GM13976 (cell line): ENCODE data around the gene RBM20.

Source experiments
- DNase-seq: peaks from one replicate; pipeline ENCODE4 v3.0.0; 2012; ENCODE audit warnings: low spot score
- in situ Hi-C: fragments of 300-500 bp; cut with MboI; formaldehyde crosslinking; loops from one replicate; pipeline ENCODE4 v1.12.0; 2022; ENCODE audit warnings: low sequenced_read_pairs, mixed read lengths, inconsistent platforms; ENCODE audit not compliant: unreplicated experiment
- TF ChIP-seq, protein P1 (sequence below): IDR thresholded peaks from 2 replicates; pipeline ENCODE4 v1.5.1; 2012; ENCODE audit warnings: borderline replicate concordance, mild to moderate bottlenecking; ENCODE audit not compliant: insufficient read depth; ENCODE audit errors: extremely low read depth, missing control alignments, control extremely low read depth

Gene RBM20

GRCh38 chr10:110648692-110649346, 4.7 kb downstream of the RBM20 start:
- TF ChIP-seq, protein P1, sequence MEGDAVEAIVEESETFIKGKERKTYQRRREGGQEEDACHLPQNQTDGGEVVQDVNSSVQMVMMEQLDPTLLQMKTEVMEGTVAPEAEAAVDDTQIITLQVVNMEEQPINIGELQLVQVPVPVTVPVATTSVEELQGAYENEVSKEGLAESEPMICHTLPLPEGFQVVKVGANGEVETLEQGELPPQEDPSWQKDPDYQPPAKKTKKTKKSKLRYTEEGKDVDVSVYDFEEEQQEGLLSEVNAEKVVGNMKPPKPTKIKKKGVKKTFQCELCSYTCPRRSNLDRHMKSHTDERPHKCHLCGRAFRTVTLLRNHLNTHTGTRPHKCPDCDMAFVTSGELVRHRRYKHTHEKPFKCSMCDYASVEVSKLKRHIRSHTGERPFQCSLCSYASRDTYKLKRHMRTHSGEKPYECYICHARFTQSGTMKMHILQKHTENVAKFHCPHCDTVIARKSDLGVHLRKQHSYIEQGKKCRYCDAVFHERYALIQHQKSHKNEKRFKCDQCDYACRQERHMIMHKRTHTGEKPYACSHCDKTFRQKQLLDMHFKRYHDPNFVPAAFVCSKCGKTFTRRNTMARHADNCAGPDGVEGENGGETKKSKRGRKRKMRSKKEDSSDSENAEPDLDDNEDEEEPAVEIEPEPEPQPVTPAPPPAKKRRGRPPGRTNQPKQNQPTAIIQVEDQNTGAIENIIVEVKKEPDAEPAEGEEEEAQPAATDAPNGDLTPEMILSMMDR, result no peak
- no peak for DNase-seq
- in situ Hi-C loops, result no loop called here

DNA sequence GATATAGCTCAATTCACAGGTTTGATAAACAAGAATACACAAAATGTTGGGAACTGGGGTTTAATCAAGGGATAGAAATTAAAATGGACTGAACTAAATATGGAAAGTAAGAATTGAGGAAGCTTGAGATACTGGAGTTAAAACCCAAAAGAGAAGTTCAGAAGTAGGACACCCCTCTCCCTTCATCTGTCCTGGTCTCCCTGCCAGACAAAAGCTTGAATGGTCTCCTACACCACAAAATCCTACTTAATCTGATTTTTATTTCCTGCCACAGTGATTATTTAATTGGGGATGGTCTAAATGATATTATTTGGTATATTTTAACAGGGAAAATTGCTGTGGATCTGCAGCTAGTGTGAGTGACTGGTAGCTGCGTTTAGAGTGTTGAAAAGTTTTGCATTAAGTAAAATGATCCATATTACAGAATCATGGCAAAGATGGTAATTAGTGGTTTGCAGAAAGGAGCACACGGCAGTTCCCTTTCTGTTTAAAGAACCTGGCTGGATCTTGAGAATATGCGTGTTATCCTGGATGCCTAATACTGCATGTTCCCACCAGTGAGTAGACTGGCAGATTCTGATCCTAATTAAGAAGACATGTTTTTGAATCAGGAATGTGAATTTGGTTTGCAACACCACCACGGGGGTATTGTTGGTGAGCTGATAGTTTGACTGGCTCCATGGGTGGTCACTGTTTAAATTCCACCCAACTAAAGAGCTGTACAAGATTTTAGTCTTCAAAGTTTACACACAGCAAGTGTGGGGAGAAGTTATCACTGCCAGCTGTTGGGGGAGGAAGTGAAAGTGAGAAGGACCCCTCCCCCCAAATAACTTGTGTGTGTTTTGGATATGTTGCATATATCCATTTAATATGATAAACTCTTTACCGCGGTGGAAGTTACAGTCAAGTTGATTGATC, 5.5 kb downstream of the RBM20 start:
- TF ChIP-seq, protein P1, result no peak
- DNase-seq, result no peak
- in situ Hi-C loops, result no loop called here

DNA sequence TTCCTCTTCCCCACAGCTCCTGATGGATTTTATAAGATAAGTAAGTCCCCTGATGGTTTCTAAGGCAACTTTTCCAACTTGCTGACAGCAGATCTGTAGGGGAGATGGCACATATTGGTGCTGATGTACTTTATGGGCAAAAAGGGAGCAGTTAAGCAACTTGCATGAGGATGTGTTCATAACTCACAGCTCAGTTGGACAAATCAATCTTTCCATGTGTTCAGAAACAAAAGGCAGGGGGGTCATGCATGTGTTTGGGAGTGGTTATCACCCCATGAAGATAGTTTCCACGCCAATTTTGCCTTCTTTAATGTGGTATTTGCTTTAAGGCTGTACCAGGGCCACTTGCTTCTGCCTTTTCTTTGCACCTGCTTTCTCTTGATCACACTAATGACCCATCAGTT, 6.1 kb downstream of the RBM20 start:
- DNase-seq, result no peak
- TF ChIP-seq, protein P1, result no peak
- in situ Hi-C loops, result no loop called here

- TF ChIP-seq, protein P1, result no peak
- peak; percentile 36 for DNase-seq
- in situ Hi-C loops, result no loop called here
These were observed 7.2 kb downstream of the RBM20 start for GRCh38 chr10:110651044-110651958.

- TF ChIP-seq, protein P1, result no peak
- DNase-seq, result no peak
- in situ Hi-C loops, result no loop called here
These were observed 8.5 kb downstream of the RBM20 start for GRCh38 chr10:110652475-110653118.

- TF ChIP-seq, protein P1, result no peak
- DNase-seq, result no peak
- in situ Hi-C loops, result no loop called here
These were observed 11.2 kb downstream of the RBM20 start for GRCh38 chr10:110655320-110655719.
